Left lobe of liver (tissue), 2 donors: ENCODE measurements around the gene CDKN2B. TPM values are rescaled to one million over a fixed set of nuclear protein-coding genes. Genes with fewer than 3 reads are reported as not detected.
A peak's percentile ranks its signal among the peaks of the same experiment; 100 is the strongest.
"Not testable (repeated sequence)": the region's sequence is repeated elsewhere in the genome, so short reads cannot be mapped to it uniquely, and the experiment has no call there.

Experiments used
- ATAC-seq: fragments of 200-7000 bp; cut with Tn5 transposase; one replicate; pipeline ENCODE4 v1.9.1; 2020; ENCODE audit warnings: mild to moderate bottlenecking, moderate library complexity
- DNase-seq: peaks from one replicate; pipeline ENCODE4 v3.0.0-alpha.2; 2020; ENCODE audit warnings: low spot score
- total RNA-seq: library from RNA; stranded (reverse); gene quantifications from one replicate; pipeline ENCODE4 v1.2.1, GENCODE V29; 2021
- donor health status: DM: no; HTN: no; CAD: no; lungs with moderate emphysema.
- donor health status: DM: no; HTN: yes; CAD: no.

CDKN2B gene, protein sequence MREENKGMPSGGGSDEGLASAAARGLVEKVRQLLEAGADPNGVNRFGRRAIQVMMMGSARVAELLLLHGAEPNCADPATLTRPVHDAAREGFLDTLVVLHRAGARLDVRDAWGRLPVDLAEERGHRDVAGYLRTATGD
- total RNA-seq = 0.93 TPM

DNA sequence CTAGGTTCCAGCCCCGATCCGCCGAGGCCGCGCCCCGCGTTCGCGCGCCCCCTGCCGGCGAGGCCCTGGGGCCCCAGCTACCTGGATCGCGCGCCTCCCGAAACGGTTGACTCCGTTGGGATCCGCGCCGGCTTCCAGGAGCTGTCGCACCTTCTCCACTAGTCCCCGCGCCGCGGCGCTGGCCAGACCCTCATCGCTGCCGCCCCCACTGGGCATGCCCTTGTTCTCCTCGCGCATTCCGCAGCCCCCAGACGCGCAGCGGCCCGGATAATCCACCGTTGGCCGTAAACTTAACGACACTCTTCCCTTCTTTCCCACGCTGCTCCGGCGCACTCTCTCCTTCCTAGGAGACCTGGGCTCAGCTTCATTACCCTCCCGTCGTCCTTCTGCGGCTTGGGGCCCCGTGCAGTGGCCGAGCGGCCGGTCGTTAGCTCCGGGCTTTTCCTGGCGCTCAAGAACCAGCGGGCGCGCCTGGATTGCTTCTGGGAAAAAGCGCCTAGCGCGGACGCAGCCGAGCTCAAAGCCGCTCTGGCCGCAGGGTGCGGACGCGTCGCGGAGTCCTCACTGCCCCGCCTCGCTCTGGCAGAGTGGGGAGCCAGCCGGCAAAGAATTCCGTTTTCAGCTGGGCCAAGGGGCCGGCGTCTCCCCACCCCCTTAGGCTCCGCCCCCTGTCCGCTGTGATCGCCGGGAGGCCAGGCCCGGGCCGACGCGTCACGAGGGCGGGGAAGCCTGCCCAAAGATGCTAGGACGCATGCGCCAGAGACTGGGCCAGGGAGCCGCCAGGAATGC, at the start of gene CDKN2B:
Gene CDKN2B (minus strand): TSS at position 589 of the 789 bp plus-strand sequence. CDS start 352 bp downstream, at position 237.
- ATAC-seq (peak; percentile 95), DNase-seq (peak; percentile 98)

DNA sequence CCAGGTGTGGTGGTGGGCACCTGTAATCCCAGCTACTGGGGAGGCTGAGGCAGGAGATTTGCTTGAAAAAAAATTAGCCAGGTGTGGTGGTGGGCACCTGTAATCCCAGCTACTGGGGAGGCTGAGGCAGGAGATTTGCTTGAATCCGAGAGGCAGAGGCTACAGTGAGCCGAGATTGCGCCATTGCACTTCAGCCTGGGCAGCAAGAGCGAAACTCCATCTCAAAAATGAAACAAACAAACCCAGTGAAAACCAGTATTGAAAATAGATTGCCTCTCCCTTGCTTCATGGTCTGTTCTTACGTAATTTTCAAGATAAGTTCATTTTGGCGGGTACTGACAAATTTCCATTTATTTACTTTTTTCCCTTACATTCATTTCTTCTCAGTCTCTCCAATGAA, 48.9 kb upstream of the CDKN2B start:
- not testable (repeated sequence) for ATAC-seq, DNase-seq

- no peak for DNase-seq
- no peak for ATAC-seq
Observed at GRCh38 chr9:22056402-22056801, 47.3 kb upstream of the CDKN2B start.

- no peak for DNase-seq
- ATAC-seq = no peak
Observed at GRCh38 chr9:22055090-22055489, 46.0 kb upstream of the CDKN2B start.

DNA sequence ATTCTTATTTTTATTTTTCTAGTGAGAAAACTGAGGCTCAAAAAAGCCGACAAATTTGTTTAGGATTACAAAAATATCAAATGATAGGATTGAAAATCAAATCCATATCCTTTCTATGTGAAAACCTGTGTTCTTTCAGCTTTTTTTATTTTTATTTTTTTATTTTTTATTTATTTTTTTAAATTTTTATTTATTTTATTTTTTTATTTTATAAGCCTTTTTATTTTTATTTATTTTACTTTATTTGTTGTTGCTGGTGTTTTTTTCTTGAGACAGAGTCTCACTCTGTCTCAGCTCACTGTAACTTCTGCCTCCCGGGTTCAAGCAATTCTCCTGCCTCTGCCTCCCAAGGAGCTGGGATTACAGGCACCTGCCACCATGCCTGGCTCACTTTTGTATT, 45.4 kb upstream of the CDKN2B start:
- no peak for ATAC-seq

GRCh38 chr9:22054076-22054475, 45.0 kb upstream of the CDKN2B start:
- ATAC-seq (no peak), DNase-seq (no peak)

More for the DNA sequence above, 45.4 kb upstream of the CDKN2B start:
- DNase-seq = no peak

DNA sequence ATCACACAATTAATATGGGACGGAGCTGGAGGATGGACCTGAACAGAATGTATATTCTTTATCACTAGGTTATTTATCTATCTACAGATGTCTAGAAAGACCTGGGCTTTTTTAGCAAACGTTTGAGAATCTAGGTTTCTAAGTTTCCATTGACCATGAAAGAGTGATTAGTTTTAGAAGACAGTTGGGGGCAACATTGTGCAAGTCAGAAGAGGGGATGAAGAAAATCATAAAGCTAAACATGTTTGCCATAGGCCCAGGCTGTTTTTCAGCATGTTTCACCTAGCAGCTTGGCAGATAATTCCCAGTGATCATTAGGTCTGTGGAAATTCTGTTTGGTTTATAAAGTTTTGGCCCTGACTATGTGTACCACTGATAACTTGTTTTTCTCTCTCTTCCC, 44.1 kb upstream of the CDKN2B start:
- DNase-seq (no peak), ATAC-seq (no peak)

DNA sequence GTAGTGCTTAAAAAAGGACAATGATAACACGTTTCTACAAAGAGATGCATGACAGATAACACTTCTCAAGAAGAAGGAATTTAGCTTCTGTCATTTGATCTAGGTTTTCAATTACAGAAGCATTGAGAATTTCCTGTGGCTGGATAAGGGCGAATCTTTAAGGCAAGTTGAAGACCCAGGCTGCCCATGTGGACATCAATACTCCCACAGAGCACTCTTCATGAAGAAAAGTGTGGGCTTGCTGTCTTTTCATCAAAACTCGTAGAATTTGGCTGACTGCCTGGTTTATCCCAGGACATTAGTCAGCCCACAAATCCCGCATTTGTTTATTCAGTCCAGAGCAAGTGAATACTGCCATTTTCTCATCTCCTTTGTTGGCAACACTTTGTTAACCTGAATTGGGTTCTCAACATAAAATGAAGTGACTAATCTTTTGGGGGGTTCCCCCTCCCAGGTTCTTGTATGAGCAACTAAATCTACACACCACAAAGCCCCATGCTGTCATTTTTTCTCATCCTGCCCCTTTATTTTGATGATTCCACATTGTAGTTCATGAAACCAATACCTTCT, 43.4 kb upstream of the CDKN2B start:
- ATAC-seq (no peak), DNase-seq (no peak)

GRCh38 chr9:22050924-22051323, 41.8 kb upstream of the CDKN2B start:
- DNase-seq (no peak), ATAC-seq (no peak)

GRCh38 chr9:22049411-22049810, 40.3 kb upstream of the CDKN2B start:
- no peak for DNase-seq
- ATAC-seq = no peak

- ATAC-seq = no peak
- DNase-seq = no peak
Observed at GRCh38 chr9:22047596-22047995, 38.5 kb upstream of the CDKN2B start.

- DNase-seq = no peak
Observed at GRCh38 chr9:22046243-22046885, 37.3 kb upstream of the CDKN2B start.

DNA sequence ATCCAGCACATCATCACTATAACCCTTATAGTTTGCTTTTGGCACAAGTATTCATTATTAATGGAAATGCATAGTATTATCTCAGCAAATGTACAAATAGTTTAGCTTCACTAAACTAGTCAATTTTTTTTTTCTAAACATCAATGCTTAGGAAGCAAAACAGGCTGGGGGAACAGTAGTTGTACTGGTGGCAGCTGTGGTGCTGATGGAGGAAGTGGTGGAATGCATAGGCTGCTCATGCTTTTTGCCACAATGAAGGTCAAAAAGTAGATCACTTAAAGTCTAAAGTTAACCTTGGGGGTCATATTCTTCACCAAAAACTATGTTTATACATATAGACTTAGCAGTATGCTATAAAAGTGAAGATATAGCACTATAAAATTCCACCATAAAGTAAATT, 36.3 kb upstream of the CDKN2B start:
- DNase-seq (no peak), ATAC-seq (no peak)

More at GRCh38 chr9:22046243-22046885, 37.3 kb upstream of the CDKN2B start:
- no peak for ATAC-seq

- DNase-seq (no peak), ATAC-seq (no peak)
Observed at GRCh38 chr9:22044583-22044982, 35.5 kb upstream of the CDKN2B start.

DNA sequence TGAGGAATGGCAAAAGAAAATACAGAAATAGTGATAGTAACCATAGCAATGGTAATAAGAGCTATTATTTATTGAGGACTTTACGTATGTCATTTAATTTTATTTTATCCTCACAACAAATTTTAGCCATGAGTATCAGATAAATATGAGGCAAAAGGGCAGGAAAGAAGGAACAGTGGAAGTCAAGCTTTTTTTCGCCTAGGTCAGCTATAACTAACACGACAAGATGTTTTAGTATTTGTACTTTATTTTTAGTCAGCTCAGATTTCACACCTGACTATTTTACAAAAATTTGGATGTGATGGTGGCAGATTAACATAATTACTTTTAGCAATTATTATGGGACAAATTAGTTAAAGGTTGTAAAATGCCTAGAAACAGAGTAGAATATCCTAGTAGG, 34.8 kb upstream of the CDKN2B start:
- DNase-seq (no peak), ATAC-seq (no peak)

GRCh38 chr9:22041775-22042174, 32.7 kb upstream of the CDKN2B start:
- no peak for DNase-seq
- ATAC-seq = peak; percentile 26

DNA sequence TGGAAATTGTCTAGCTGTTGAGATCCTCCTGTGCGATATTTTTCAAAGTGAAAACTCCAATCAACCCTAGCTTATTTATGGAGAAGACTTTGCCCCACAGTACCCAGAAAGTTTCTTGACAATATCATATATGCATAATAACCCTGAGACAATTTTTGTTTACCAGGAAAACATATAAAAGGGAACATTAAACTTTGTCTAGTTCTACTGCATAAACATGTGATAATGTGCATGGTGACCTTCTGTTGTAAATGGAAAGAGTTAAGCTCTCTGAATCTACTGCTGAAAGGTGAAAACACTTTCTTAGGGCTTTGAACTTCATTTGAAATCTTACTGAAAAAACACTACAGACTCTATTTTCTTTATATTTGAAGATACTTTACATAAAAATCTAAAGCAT, 32.2 kb upstream of the CDKN2B start:
- ATAC-seq = no peak
- no peak for DNase-seq

GRCh38 chr9:22040760-22041159, 31.7 kb upstream of the CDKN2B start:
- no peak for ATAC-seq
- DNase-seq = no peak

DNA sequence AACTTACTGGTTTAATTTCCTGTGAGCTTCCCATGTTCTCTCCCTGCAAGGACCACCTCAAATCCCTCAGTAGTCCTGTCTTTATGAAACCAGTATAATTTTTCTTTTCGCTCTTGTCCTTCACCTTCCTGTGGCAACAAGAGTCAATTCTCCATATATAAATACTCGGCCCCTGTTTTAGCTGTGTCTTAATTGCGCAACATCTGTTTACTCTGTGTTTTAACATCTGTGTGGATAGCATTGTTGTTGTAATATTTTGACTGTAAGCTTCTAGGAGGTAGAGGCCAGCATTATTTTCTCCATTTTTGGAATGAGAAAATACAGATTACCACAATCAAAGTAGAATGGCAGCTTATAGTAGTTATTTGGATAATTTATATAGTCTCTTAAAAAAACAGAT, 30.2 kb upstream of the CDKN2B start:
- no peak for DNase-seq
- peak; percentile 26 for ATAC-seq

- DNase-seq (no peak), ATAC-seq (peak; percentile 68)
Observed at GRCh38 chr9:22037954-22038690, 29.0 kb upstream of the CDKN2B start.
